Measurements from ENCODE around the gene RHOBTB3.

GRCh38 chr5:95727764-95728191 lies 3.4 kb upstream of the RHOBTB3 start:
- TF ChIP-seq CTCF (IDR thresholded peaks at IDR 0.05) (no peak), POLR2A (IDR thresholded peaks at IDR 0.05) (no peak)

Measured in prostate gland (tissue), 2 donors.